Astrocyte (in vitro differentiated cells and primary cell): ENCODE results near the gene ATXN10. TPM values are rescaled to one million over a fixed set of nuclear protein-coding genes. Genes with fewer than 3 reads are reported as not detected.
"Not testable (repeated sequence)": the region's sequence is repeated elsewhere in the genome, so short reads cannot be mapped to it uniquely, and the experiment has no call there.

Experiments
- DNase-seq: peaks from one replicate; pipeline ENCODE4 v3.0.0-alpha.2; 2010; ENCODE audit warnings: low read depth
- FAIRE-seq: peaks from 2 replicates; lab custom pipeline; 2011; peaks lifted over from hg19 to GRCh38; lab: Jason Lieb, UNC
- H2AFZ ChIP-seq: 2 replicates; pipeline ENCODE4 v1.6.0; 2012; ENCODE audit warnings: low read depth, low read length, inconsistent platforms
- H3K27ac ChIP-seq: 2 replicates; pipeline ENCODE4 v1.5.1; 2011; ENCODE audit warnings: low read depth, low read length, inconsistent platforms
- H3K27me3 ChIP-seq: 2 replicates; pipeline ENCODE4 v1.6.0; 2011; ENCODE audit warnings: low read length, inconsistent platforms; ENCODE audit not compliant: insufficient read depth
- H3K36me3 ChIP-seq: 2 replicates; pipeline ENCODE4 v1.5.1; 2011; ENCODE audit warnings: low read length, inconsistent platforms; ENCODE audit not compliant: insufficient read depth
- H3K4me1 ChIP-seq: 2 replicates; pipeline ENCODE4 v1.5.1; 2011; ENCODE audit warnings: low read length, inconsistent platforms; ENCODE audit not compliant: insufficient read depth
- H3K4me2 ChIP-seq: 2 replicates; pipeline ENCODE4 v1.6.0; 2012; ENCODE audit warnings: low read length, inconsistent platforms
- H3K4me3 ChIP-seq: 2 replicates; pipeline ENCODE4 v1.5.1; 2011; ENCODE audit warnings: low read depth, mild to moderate bottlenecking, low read length, inconsistent platforms; ENCODE audit not compliant: insufficient read depth
- H3K79me2 ChIP-seq: 2 replicates; pipeline ENCODE4 v1.6.0; 2012; ENCODE audit warnings: mild to moderate bottlenecking, low read length, inconsistent platforms; ENCODE audit not compliant: insufficient read depth
- H3K9ac ChIP-seq: 2 replicates; pipeline ENCODE4 v1.6.0; 2012; ENCODE audit warnings: mild to moderate bottlenecking, low read length, inconsistent platforms
- H3K9me3 ChIP-seq: 2 replicates; pipeline ENCODE4 v1.5.1; 2012; ENCODE audit warnings: low read depth, mild to moderate bottlenecking, low read length, inconsistent platforms; ENCODE audit not compliant: insufficient read depth
- H4K20me1 ChIP-seq: 2 replicates; pipeline ENCODE4 v1.6.0; 2012; ENCODE audit warnings: low read length, inconsistent platforms; ENCODE audit not compliant: insufficient read depth
- H3K27ac Mint-ChIP-seq: one replicate; pipeline ENCODE4 v1.8.0; 2021; ENCODE audit warnings: mild to moderate bottlenecking, mixed read lengths; ENCODE audit not compliant: unreplicated experiment
- H3K27me3 Mint-ChIP-seq: one replicate; pipeline ENCODE4 v1.8.0; 2021; ENCODE audit warnings: low read depth, mixed read lengths; ENCODE audit not compliant: unreplicated experiment
- H3K36me3 Mint-ChIP-seq: one replicate; pipeline ENCODE4 v1.8.0; 2021; ENCODE audit warnings: low read depth, mixed read lengths; ENCODE audit not compliant: unreplicated experiment
- H3K4me1 Mint-ChIP-seq: one replicate; pipeline ENCODE4 v1.8.0; 2021; ENCODE audit warnings: low read depth, mixed read lengths; ENCODE audit not compliant: unreplicated experiment
- H3K4me3 Mint-ChIP-seq: one replicate; pipeline ENCODE4 v1.8.0; 2021; ENCODE audit warnings: mild to moderate bottlenecking, moderate library complexity, mixed read lengths; ENCODE audit not compliant: unreplicated experiment
- H3K9me3 Mint-ChIP-seq: one replicate; pipeline ENCODE4 v1.8.0; 2021; ENCODE audit warnings: mild to moderate bottlenecking, mixed read lengths; ENCODE audit not compliant: unreplicated experiment
- CTCF ChIP-seq: IDR thresholded peaks from 2 replicates; pipeline ENCODE4 v1.5.1; 2011; ENCODE audit warnings: low read depth, mild to moderate bottlenecking, inconsistent platforms, low read length, moderate library complexity; ENCODE audit not compliant: insufficient read depth
- EZH2 ChIP-seq: IDR thresholded peaks from 2 replicates; pipeline ENCODE4 v1.6.1; 2012; ENCODE audit warnings: mild to moderate bottlenecking, low read length, inconsistent platforms; ENCODE audit not compliant: insufficient read depth
- total RNA-seq: library from RNA; stranded (reverse); gene quantifications from 2 replicates; pipeline ENCODE4 v1.2.1, GENCODE V29; 2021

ATXN10 gene
- total RNA-seq, 1 donor from 2014 or later, result 195 TPM

DNA sequence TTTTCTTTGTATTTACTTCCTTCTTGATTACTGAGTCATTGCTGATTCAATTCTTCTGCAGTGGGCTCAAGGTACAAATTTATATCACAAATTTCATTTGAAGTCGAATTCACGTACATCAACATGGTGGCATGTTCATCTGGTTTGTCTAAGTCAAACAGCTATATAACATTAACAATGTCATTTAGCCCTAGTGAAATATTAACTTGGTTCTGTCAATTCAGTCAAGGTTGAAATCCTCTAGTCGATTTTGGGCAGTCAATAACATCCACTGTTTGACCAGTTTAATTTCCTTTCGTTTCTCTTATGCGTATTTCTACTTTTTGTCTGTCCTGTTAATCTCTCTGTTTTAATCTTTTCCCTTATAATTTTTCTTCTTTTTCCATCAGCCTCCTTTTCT is 4.1 kb upstream of the ATXN10 start:
- Histone ChIP-seq H3K4me2 (no peak overlapping the region), H4K20me1 (peaks cover 2% of the 10 kb centered on the region), H3K9me3 (no peaks in the 10 kb centered on the region), H3K27ac (no peak overlapping the region), H3K27me3 (no peaks in the 10 kb centered on the region), H2AFZ (no peak overlapping the region), H3K4me1 (peaks cover 5% of the 10 kb centered on the region), H3K9ac (no peak overlapping the region), H3K79me2 (peaks cover 9% of the 10 kb centered on the region), H3K36me3 (no peaks in the 10 kb centered on the region), H3K4me3 (no peak overlapping the region)
- FAIRE-seq (no peak), DNase-seq (no peak)
- Mint-ChIP-seq H3K4me3 (no peak overlapping the region), H3K36me3 (no peaks in the 10 kb centered on the region), H3K27ac (no peak overlapping the region), H3K4me1 (no peaks in the 10 kb centered on the region), H3K27me3 (no peaks in the 10 kb centered on the region), H3K9me3 (no peaks in the 10 kb centered on the region)
- TF ChIP-seq CTCF, result no peak
- no peak for TF ChIP-seq EZH2

DNA sequence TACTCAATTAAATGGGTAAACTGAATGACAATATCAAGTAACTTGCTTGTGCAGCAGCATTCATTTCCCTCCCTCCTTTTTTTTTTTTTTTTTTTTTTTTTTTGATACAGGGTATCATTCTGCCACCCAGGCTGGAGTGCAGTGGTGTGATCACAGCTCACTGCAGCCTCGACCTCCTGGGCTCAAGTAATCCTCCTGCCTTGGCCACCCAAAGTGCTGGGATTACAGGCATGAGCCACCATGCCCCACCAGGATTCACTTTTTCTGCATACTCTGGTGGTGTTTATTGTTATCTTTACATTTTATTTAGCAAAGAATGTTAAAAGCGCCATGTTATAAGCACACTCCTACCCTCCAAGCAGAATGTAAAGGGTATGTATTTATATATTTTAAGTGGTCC is 1.3 kb upstream of the ATXN10 start:
- H3K4me2 ChIP-seq, FAIRE-seq, H2AFZ ChIP-seq: not testable (repeated sequence)

GRCh38 chr22:45670981-45671782 is 452 bp upstream of the ATXN10 start:
- H3K4me1 ChIP-seq, result peaks cover 28% of the 10 kb centered on the region
- peak overlapping the region; percentile 83 for H3K4me3 ChIP-seq
- FAIRE-seq (no peak), DNase-seq (no peak)
- TF ChIP-seq CTCF (no peak), EZH2 (no peak)
- peaks cover 22% of the 10 kb centered on the region for H3K4me1 Mint-ChIP-seq
- peak overlapping the region; percentile 98 for H3K9ac ChIP-seq
- H3K27me3 ChIP-seq, result no peaks in the 10 kb centered on the region
- H3K36me3 Mint-ChIP-seq, result peaks cover 2% of the 10 kb centered on the region
- no peaks in the 10 kb centered on the region for H3K9me3 Mint-ChIP-seq
- peak overlapping the region; percentile 86 for H2AFZ ChIP-seq
- no peaks in the 10 kb centered on the region for H3K27me3 Mint-ChIP-seq
- peaks cover 46% of the 10 kb centered on the region for H3K79me2 ChIP-seq
- peak overlapping the region; percentile 55 for H3K27ac Mint-ChIP-seq
- H3K36me3 ChIP-seq, result no peaks in the 10 kb centered on the region
- peak overlapping the region; percentile 87 for H3K4me3 Mint-ChIP-seq
- H3K9me3 ChIP-seq, result no peaks in the 10 kb centered on the region
- peaks cover 36% of the 10 kb centered on the region for H4K20me1 ChIP-seq
- peak overlapping the region; percentile 96 for H3K4me2 ChIP-seq
- H3K27ac ChIP-seq, result peak overlapping the region; percentile 92

More for the DNA sequence above, 1.3 kb upstream of the ATXN10 start:
- Histone ChIP-seq H3K79me2 (peaks cover 38% of the 10 kb centered on the region), H4K20me1 (peaks cover 31% of the 10 kb centered on the region), H3K4me1 (peaks cover 28% of the 10 kb centered on the region)
- not testable (repeated sequence) for H3K36me3 Mint-ChIP-seq, DNase-seq, H3K27me3 Mint-ChIP-seq, H3K9me3 ChIP-seq, H3K9me3 Mint-ChIP-seq, H3K4me3 ChIP-seq, H3K27me3 ChIP-seq, H3K9ac ChIP-seq, H3K4me3 Mint-ChIP-seq, H3K36me3 ChIP-seq, H3K27ac Mint-ChIP-seq, H3K27ac ChIP-seq
- peaks cover 21% of the 10 kb centered on the region for H3K4me1 Mint-ChIP-seq
